Sigmoid colon (tissue), 4 donors: Measurements from ENCODE around the gene TSPEAR.

ENCODE experiments used
- CTCF ChIP-seq, 4 experiments: fragments of 450-650 bp in 3 of 4; fragments of 200-600 bp in 1 of 4; IDR thresholded peaks; one replicate each; pipeline ENCODE4 v1.5.1; 2016 to 2019; ENCODE audit warnings: antibody characterized with exemption in 4 of 4, mild to moderate bottlenecking in 3 of 4, moderate library complexity in 2 of 4
- POLR2AphosphoS5 ChIP-seq, 4 donors: sonication (generic); formaldehyde crosslinking; IDR thresholded peaks; one replicate each; pipeline ENCODE4 v1.6.1; 2017; ENCODE audit warnings: antibody characterized with exemption in 4 of 4

GRCh38 chr21:44718571-44718970 lies 7.2 kb upstream of the TSPEAR start:
- no peak for TF ChIP-seq CTCF (IDR thresholded peaks at IDR 0.05)
- no peak for TF ChIP-seq POLR2AphosphoS5 (IDR thresholded peaks at IDR 0.05)
